GM23338 (cell line): Measurements from ENCODE around the gene NINL.

Experiments used
- CREB1 ChIP-seq: fragments of 250-450 bp; sonication (Bioruptor Pico); IDR thresholded peaks from 2 replicates; pipeline ENCODE4 v1.5.0; 2020; ENCODE audit warnings: low read depth, mild to moderate bottlenecking, moderate library complexity
- EZH2 ChIP-seq: fragments of 200-600 bp; sonication (generic); IDR thresholded peaks from one replicate; pipeline ENCODE4 v1.8.0; 2017; ENCODE audit warnings: antibody characterized with exemption, mild to moderate bottlenecking, low read depth; ENCODE audit not compliant: unreplicated experiment
- EZH2phosphoT487 ChIP-seq: fragments of 200-600 bp; sonication (generic); IDR thresholded peaks from one replicate; pipeline ENCODE4 v1.8.1; 2018; ENCODE audit warnings: antibody characterized with exemption; ENCODE audit not compliant: unreplicated experiment
- NANOG ChIP-seq: IDR thresholded peaks from 2 replicates; pipeline ENCODE4 v1.6.1; 2016; ENCODE audit warnings: antibody characterized with exemption, borderline replicate concordance
- POLR2AphosphoS5 ChIP-seq: IDR thresholded peaks from 2 replicates; pipeline ENCODE4 v1.6.1; 2016; ENCODE audit warnings: antibody characterized with exemption, low read depth
- ZNF114 ChIP-seq: fragments of 250-450 bp; sonication (Bioruptor Pico); IDR thresholded peaks from 2 replicates; pipeline ENCODE4 v1.5.0; 2020; ENCODE audit warnings: mild to moderate bottlenecking, moderate library complexity
- TF ChIP-seq, protein P1 (sequence below), 2 experiments: fragments of 200-600 bp in 1 of 2; sonication (generic) in 1 of 2; conservative IDR thresholded peaks; 2 replicates each; pipeline versions ENCODE4 v1.5.1 to v1.6.1; 2016 to 2017; ENCODE audit warnings: antibody characterized with exemption in 2 of 2, low read depth in 2 of 2, mild to moderate bottlenecking in 2 of 2, moderate library complexity in 1 of 2
- TF ChIP-seq, protein P2 (sequence below): IDR thresholded peaks from one replicate; pipeline ENCODE4 v1.6.1; 2018; ENCODE audit warnings: antibody characterized with exemption; ENCODE audit not compliant: unreplicated experiment

DNA sequence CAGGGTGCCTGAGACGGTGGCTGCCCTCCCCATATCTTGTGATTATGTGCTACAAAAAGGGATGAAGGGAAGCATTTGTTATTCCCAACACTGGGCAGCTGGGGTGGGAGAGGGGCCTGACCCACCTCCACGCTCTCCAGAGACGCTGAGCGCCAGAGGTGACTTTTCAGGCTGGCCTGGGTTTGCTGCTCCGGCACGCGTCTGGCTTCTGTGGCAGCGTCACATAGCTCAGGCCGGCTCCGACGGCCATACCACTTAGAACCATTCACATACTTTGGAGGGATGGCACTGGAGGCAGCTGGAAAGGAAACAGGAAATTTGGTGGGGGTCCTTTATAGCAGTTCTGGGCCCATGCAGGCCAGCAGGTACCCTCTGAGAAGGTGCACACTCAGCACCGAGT, 72.6 kb downstream of the NINL start:
- no peak for TF ChIP-seq POLR2AphosphoS5
- TF ChIP-seq, protein P1, sequence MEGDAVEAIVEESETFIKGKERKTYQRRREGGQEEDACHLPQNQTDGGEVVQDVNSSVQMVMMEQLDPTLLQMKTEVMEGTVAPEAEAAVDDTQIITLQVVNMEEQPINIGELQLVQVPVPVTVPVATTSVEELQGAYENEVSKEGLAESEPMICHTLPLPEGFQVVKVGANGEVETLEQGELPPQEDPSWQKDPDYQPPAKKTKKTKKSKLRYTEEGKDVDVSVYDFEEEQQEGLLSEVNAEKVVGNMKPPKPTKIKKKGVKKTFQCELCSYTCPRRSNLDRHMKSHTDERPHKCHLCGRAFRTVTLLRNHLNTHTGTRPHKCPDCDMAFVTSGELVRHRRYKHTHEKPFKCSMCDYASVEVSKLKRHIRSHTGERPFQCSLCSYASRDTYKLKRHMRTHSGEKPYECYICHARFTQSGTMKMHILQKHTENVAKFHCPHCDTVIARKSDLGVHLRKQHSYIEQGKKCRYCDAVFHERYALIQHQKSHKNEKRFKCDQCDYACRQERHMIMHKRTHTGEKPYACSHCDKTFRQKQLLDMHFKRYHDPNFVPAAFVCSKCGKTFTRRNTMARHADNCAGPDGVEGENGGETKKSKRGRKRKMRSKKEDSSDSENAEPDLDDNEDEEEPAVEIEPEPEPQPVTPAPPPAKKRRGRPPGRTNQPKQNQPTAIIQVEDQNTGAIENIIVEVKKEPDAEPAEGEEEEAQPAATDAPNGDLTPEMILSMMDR (conservative IDR thresholded peaks at IDR 0.05; ENCODE audit: low read depth in 2 of 2), result no peak
- no peak for TF ChIP-seq NANOG
- TF ChIP-seq EZH2, result no peak
- no peak for TF ChIP-seq CREB1 (CRISPR knock-in tag)
- no peak for TF ChIP-seq ZNF114 (CRISPR knock-in tag)
- no peak for TF ChIP-seq EZH2phosphoT487
- TF ChIP-seq, protein P2, sequence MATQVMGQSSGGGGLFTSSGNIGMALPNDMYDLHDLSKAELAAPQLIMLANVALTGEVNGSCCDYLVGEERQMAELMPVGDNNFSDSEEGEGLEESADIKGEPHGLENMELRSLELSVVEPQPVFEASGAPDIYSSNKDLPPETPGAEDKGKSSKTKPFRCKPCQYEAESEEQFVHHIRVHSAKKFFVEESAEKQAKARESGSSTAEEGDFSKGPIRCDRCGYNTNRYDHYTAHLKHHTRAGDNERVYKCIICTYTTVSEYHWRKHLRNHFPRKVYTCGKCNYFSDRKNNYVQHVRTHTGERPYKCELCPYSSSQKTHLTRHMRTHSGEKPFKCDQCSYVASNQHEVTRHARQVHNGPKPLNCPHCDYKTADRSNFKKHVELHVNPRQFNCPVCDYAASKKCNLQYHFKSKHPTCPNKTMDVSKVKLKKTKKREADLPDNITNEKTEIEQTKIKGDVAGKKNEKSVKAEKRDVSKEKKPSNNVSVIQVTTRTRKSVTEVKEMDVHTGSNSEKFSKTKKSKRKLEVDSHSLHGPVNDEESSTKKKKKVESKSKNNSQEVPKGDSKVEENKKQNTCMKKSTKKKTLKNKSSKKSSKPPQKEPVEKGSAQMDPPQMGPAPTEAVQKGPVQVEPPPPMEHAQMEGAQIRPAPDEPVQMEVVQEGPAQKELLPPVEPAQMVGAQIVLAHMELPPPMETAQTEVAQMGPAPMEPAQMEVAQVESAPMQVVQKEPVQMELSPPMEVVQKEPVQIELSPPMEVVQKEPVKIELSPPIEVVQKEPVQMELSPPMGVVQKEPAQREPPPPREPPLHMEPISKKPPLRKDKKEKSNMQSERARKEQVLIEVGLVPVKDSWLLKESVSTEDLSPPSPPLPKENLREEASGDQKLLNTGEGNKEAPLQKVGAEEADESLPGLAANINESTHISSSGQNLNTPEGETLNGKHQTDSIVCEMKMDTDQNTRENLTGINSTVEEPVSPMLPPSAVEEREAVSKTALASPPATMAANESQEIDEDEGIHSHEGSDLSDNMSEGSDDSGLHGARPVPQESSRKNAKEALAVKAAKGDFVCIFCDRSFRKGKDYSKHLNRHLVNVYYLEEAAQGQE, result no peak
